Lower leg skin (tissue), 3 donors: ENCODE measurements around the gene ARHGEF19.

Experiments used
- CTCF ChIP-seq, 3 donors: fragments of 450-650 bp; IDR thresholded peaks; one replicate each; pipeline ENCODE4 v1.5.1; 2016; ENCODE audit warnings: antibody characterized with exemption in 3 of 3, mild to moderate bottlenecking in 3 of 3, moderate library complexity in 2 of 3
- POLR2A ChIP-seq, 2 donors: fragments of 450-650 bp; IDR thresholded peaks; one replicate each; pipeline ENCODE4 v1.6.1; 2016 to 2017; ENCODE audit warnings: antibody characterized with exemption in 2 of 2, mild to moderate bottlenecking in 1 of 2, moderate library complexity in 1 of 2

GRCh38 chr1:16175610-16176553 is 36.6 kb downstream of the ARHGEF19 start:
- no peak for TF ChIP-seq CTCF (IDR thresholded peaks at IDR 0.05)
- no peak for TF ChIP-seq POLR2A (IDR thresholded peaks at IDR 0.05)
